Measurements from ENCODE around the gene WFDC13. TPM values are rescaled to one million over a fixed set of nuclear protein-coding genes. Genes with fewer than 3 reads are reported as not detected.

WFDC13 gene
- total RNA-seq, 1 experiment from 2014 or later: not detected

DNA sequence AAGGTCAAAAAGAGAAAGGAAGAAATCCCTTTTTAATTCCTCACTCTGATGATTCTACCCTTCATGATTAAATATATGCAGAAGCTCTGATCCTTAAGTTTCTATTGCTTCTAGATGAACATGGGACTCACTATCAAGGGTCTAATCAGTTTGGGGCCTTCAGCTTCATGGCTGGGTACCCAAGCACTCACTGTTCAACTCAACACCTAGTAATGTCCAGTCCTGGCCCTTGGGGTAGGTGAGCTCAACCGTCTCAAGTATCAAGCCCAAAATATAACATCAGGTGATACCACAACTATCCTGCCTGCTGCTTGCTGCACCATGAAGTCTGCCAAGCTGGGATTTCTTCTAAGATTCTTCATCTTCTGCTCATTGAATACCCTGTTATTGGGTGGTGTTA lies 20.2 kb downstream of the WFDC13 start, which contains the start of gene SPINT4:
Gene SPINT4 (plus strand): TSS at position 301 of the 400 bp plus-strand sequence. CDS start 21 bp downstream, at position 322.
- no peak for DNase-seq
- H3K27me3 ChIP-seq (replicated peaks; ENCODE audit: control insufficient read depth, insufficient read depth, low read length): no peaks in the 10 kb centered on the region
- peaks cover 22% of the 10 kb centered on the region for H3K27me3 Mint-ChIP-seq (ENCODE audit: insufficient read depth, unreplicated experiment)
- H3K36me3 Mint-ChIP-seq (ENCODE audit: insufficient read depth, unreplicated experiment): no peaks in the 10 kb centered on the region
- no peaks in the 10 kb centered on the region for H3K36me3 ChIP-seq (ENCODE audit: control insufficient read depth, insufficient read depth, low read length)
- CTCF ChIA-PET: interaction anchor here (0.5 to 1.3 kb wide), 2 partner anchors 49 to 598 kb away, joined by 3 to 5 read pairs; no protein-coding TSS in a partner anchor
- no peaks in the 10 kb centered on the region for H3K9me3 Mint-ChIP-seq (ENCODE audit: unreplicated experiment)
- H3K4me3 ChIP-seq (ENCODE audit: low read depth, low read length): no peak within 1 kb of the TSS
- POLR2A ChIA-PET: no interaction called here
- no TSS peak for BruUV-seq (replicated peaks)
- H3K4me3 Mint-ChIP-seq (ENCODE audit: unreplicated experiment): no peak within 1 kb of the TSS
- no peaks in the 10 kb centered on the region for H3K4me1 Mint-ChIP-seq (ENCODE audit: low read depth, unreplicated experiment)
- H3K4me1 ChIP-seq: no peaks in the 10 kb centered on the region
- peaks cover 13% of the 10 kb centered on the region; the same call in 1 of the 2 replicates for H3K9me3 ChIP-seq
- intact Hi-C loops (cut with micrococcal nuclease; ENCODE audit: unreplicated experiment): no loop called here
- H3K27ac Mint-ChIP-seq (ENCODE audit: unreplicated experiment): no peak within 1 kb of the TSS
- TF ChIP-seq, protein P1, sequence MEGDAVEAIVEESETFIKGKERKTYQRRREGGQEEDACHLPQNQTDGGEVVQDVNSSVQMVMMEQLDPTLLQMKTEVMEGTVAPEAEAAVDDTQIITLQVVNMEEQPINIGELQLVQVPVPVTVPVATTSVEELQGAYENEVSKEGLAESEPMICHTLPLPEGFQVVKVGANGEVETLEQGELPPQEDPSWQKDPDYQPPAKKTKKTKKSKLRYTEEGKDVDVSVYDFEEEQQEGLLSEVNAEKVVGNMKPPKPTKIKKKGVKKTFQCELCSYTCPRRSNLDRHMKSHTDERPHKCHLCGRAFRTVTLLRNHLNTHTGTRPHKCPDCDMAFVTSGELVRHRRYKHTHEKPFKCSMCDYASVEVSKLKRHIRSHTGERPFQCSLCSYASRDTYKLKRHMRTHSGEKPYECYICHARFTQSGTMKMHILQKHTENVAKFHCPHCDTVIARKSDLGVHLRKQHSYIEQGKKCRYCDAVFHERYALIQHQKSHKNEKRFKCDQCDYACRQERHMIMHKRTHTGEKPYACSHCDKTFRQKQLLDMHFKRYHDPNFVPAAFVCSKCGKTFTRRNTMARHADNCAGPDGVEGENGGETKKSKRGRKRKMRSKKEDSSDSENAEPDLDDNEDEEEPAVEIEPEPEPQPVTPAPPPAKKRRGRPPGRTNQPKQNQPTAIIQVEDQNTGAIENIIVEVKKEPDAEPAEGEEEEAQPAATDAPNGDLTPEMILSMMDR (IDR thresholded peaks at IDR 0.05; ENCODE audit: insufficient read depth in 1 of 2, low read depth in 1 of 2, low read length in 1 of 2, severe bottlenecking in 1 of 2, unreplicated experiment in 1 of 2): no peak

DNA sequence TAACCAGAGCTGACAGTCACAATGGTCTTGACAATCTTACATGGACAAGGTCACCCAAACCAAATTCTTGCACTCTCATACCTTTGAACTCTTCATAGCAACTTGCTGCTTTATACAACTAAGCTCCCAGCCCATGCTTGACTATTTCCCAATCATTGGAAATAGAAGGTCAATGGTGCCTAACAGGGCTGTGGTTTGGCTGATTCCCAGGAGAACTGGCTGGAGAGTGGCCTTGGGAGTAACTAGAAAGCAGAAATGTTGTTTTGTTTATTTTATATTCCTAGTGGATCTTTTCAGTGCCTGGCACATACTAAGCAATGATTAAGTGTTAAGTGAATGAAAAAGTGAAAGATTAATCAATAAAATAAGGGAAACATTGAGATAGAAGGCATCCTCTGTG lies 23.3 kb downstream of the WFDC13 start:
- no peaks in the 10 kb centered on the region for H3K4me1 Mint-ChIP-seq (ENCODE audit: low read depth, unreplicated experiment)
- POLR2A ChIA-PET: no interaction called here
- DNase-seq: no peak
- no peaks in the 10 kb centered on the region for H3K9me3 Mint-ChIP-seq (ENCODE audit: unreplicated experiment)
- H3K4me3 ChIP-seq (ENCODE audit: low read depth, low read length): no peak overlapping the region
- TF ChIP-seq, protein P1 (IDR thresholded peaks at IDR 0.05; ENCODE audit: insufficient read depth in 1 of 2, low read depth in 1 of 2, low read length in 1 of 2, severe bottlenecking in 1 of 2, unreplicated experiment in 1 of 2): no peak
- no peaks in the 10 kb centered on the region for H3K4me1 ChIP-seq
- no peaks in the 10 kb centered on the region for H3K36me3 Mint-ChIP-seq (ENCODE audit: insufficient read depth, unreplicated experiment)
- CTCF ChIA-PET: no interaction called here
- intact Hi-C loops (cut with micrococcal nuclease; ENCODE audit: unreplicated experiment): no loop called here
- BruUV-seq (replicated peaks): no TSS peak
- no peaks in the 10 kb centered on the region for H3K27me3 ChIP-seq (replicated peaks; ENCODE audit: control insufficient read depth, insufficient read depth, low read length)
- H3K4me3 Mint-ChIP-seq (ENCODE audit: unreplicated experiment): no peak overlapping the region
- H3K9me3 ChIP-seq: no peaks in the 10 kb centered on the region
- no peak overlapping the region for H3K27ac Mint-ChIP-seq (ENCODE audit: unreplicated experiment)
- H3K36me3 ChIP-seq (ENCODE audit: control insufficient read depth, insufficient read depth, low read length): no peaks in the 10 kb centered on the region
- H3K27me3 Mint-ChIP-seq (ENCODE audit: insufficient read depth, unreplicated experiment): peaks cover 19% of the 10 kb centered on the region

DNA sequence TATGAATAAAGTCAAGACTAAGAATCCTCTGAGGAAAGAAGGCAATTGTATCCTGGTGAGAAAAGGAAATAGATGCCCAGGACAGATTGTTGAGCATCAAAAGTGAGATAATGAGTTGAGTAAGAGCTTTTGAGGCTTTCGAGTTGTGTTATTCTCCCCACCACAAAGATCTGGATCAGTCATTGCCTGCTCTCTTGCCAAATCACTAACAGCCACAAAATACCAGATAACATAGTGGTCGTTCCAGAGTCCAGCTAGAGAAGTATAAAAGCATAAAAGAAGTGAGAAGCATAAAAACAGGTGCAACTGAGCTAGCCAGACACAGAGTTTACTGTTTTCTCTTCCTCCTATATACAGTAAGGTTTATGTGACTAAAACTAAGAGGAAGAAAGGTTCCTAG lies 25.2 kb downstream of the WFDC13 start:
- TF ChIP-seq, protein P1 (IDR thresholded peaks at IDR 0.05; ENCODE audit: insufficient read depth in 1 of 2, low read depth in 1 of 2, low read length in 1 of 2, severe bottlenecking in 1 of 2, unreplicated experiment in 1 of 2): no peak
- ChIA-PET CTCF (no interaction called here), POLR2A (no interaction called here)
- peaks cover 6% of the 10 kb centered on the region for H3K9me3 ChIP-seq
- intact Hi-C loops (cut with micrococcal nuclease; ENCODE audit: unreplicated experiment): no loop called here
- DNase-seq: no peak
- H3K36me3 ChIP-seq (ENCODE audit: control insufficient read depth, insufficient read depth, low read length): no peaks in the 10 kb centered on the region
- peaks cover 21% of the 10 kb centered on the region for H3K27me3 Mint-ChIP-seq (ENCODE audit: insufficient read depth, unreplicated experiment)
- H3K27me3 ChIP-seq (replicated peaks; ENCODE audit: control insufficient read depth, insufficient read depth, low read length): no peaks in the 10 kb centered on the region
- no TSS peak for BruUV-seq (replicated peaks)
- H3K4me1 Mint-ChIP-seq (ENCODE audit: low read depth, unreplicated experiment): no peaks in the 10 kb centered on the region
- no peak overlapping the region for H3K4me3 Mint-ChIP-seq (ENCODE audit: unreplicated experiment)
- no peaks in the 10 kb centered on the region for H3K4me1 ChIP-seq
- H3K27ac Mint-ChIP-seq (ENCODE audit: unreplicated experiment): no peak overlapping the region
- H3K9me3 Mint-ChIP-seq (ENCODE audit: unreplicated experiment): peaks cover 15% of the 10 kb centered on the region
- H3K36me3 Mint-ChIP-seq (ENCODE audit: insufficient read depth, unreplicated experiment): no peaks in the 10 kb centered on the region
- no peak overlapping the region for H3K4me3 ChIP-seq (ENCODE audit: low read depth, low read length)

Data from Caco-2 (cell line).